HepG2 (cell line): ENCODE measurements around the gene LRIG1. TPM values are rescaled to one million over a fixed set of nuclear protein-coding genes. Genes with fewer than 3 reads are reported as not detected.

ENCODE experiments used
- ATAC-seq: fragments of 200-7000 bp; cut with Tn5 transposase; 3 replicates; pipeline ENCODE4 v1.9.1; 2020; ENCODE audit warnings: mild to moderate bottlenecking, moderate library complexity
- BruUV-seq: library from RNA; stranded (reverse); fragments of 400-500 nt; replicated peaks from 2 replicates; lab custom pipeline; 2021; lab: Mats Ljungman, UMichigan
- CTCF ChIA-PET: fragments of 300-600 bp; formaldehyde crosslinking; extraction: SDS; loops from one replicate; lab custom pipeline; 2021; ENCODE audit warnings: low total read pairs, inconsistent platforms, low intra/inter-chr PET ratio; lab: Yijun Ruan, JAX
- POLR2A ChIA-PET: fragments of 350-600 bp; sonication (Branson Sonifier 250); formaldehyde crosslinking; loops from one replicate; lab custom pipeline; 2020; ENCODE audit warnings: antibody characterized with exemption, inconsistent platforms; lab: Yijun Ruan, JAX
- DNase-seq: peaks from one replicate; pipeline ENCODE4 v3.0.0-alpha.2; 2015; ENCODE audit warnings: low spot score
- FAIRE-seq: peaks from 3 replicates; lab custom pipeline; 2011; peaks lifted over from hg19 to GRCh38; lab: Jason Lieb, UNC
- H2AFZ ChIP-seq: one replicate; pipeline ENCODE4 v1.6.1; 2011; ENCODE audit warnings: low read length, inconsistent platforms
- H3K27ac ChIP-seq: fragments of 300-600 bp; 3 replicates; pipeline ENCODE4 v1.8.0; 2011; ENCODE audit warnings: mixed run types, mild to moderate bottlenecking, mixed read lengths, low read length, inconsistent platforms; ENCODE audit not compliant: insufficient read depth; ENCODE audit errors: extremely low read length
- H3K27me3 ChIP-seq, 2 experiments: fragments of 200-600 bp in 1 of 2; 2 replicates in 1 of 2; 3 replicates in 1 of 2; pipeline versions ENCODE4 v1.6.0 to v1.8.0; 2011; ENCODE audit warnings: low read length in 2 of 2, mild to moderate bottlenecking in 2 of 2, moderate library complexity in 2 of 2, inconsistent platforms in 1 of 2; ENCODE audit not compliant: insufficient read depth in 2 of 2, control insufficient read depth in 1 of 2
- H3K36me3 ChIP-seq, 2 experiments: fragments of 200-600 bp in 1 of 2; replicated peaks in 1 of 2; 2 replicates in 1 of 2; 3 replicates in 1 of 2; pipeline versions ENCODE4 v1.5.1 to v1.8.0; 2011; ENCODE audit warnings: low read length in 2 of 2, inconsistent platforms in 1 of 2; ENCODE audit not compliant: insufficient read depth in 2 of 2, control insufficient read depth in 1 of 2
- H3K4me1 ChIP-seq: 2 replicates; pipeline ENCODE4 v1.5.1; 2012; ENCODE audit warnings: low read length, inconsistent platforms; ENCODE audit not compliant: insufficient read depth
- H3K4me2 ChIP-seq: 2 replicates; pipeline ENCODE4 v1.6.0; 2011; ENCODE audit warnings: low read depth, low read length, inconsistent platforms
- H3K4me3 ChIP-seq, 3 experiments: fragments of 200-600 bp in 1 of 3; sonication (generic), shearing (Covaris generic) in 1 of 3; replicated peaks in 1 of 3; 2 replicates each; pipeline ENCODE4 v1.5.1; 2011 to 2016; ENCODE audit warnings: low read length in 3 of 3, inconsistent platforms in 2 of 3, low read depth in 2 of 3, mild to moderate bottlenecking in 2 of 3, control low read depth in 1 of 3, mixed read lengths in 1 of 3; ENCODE audit not compliant: insufficient read depth in 1 of 3
- H3K79me2 ChIP-seq: one replicate; pipeline ENCODE4 v1.6.1; 2011; ENCODE audit warnings: low read length, inconsistent platforms; ENCODE audit not compliant: insufficient read depth
- H3K9ac ChIP-seq: 2 replicates; pipeline ENCODE4 v1.6.0; 2011; ENCODE audit warnings: mild to moderate bottlenecking, low read depth, low read length, inconsistent platforms; ENCODE audit not compliant: insufficient read depth
- H3K9me3 ChIP-seq: 2 replicates; pipeline ENCODE4 v1.5.1; 2012; ENCODE audit warnings: mild to moderate bottlenecking, low read length
- H4K20me1 ChIP-seq: 2 replicates; pipeline ENCODE4 v1.6.0; 2011; ENCODE audit warnings: inconsistent platforms, mild to moderate bottlenecking, low read length, moderate library complexity; ENCODE audit not compliant: insufficient read depth
- FOXK1 ChIP-seq: sonication (generic); formaldehyde crosslinking; IDR thresholded peaks from 2 replicates; pipeline ENCODE4 v1.4.0; 2020; ENCODE audit warnings: low read depth, missing genetic modification reagents, borderline replicate concordance
- GATAD1 ChIP-seq: IDR thresholded peaks from 2 replicates; pipeline ENCODE4 v1.6.1; 2016; ENCODE audit warnings: missing genetic modification reagents, missing compliant biosample characterization
- GFI1 ChIP-seq: sonication (generic); formaldehyde crosslinking; IDR thresholded peaks from 2 replicates; pipeline ENCODE4 v1.5.0; 2020; ENCODE audit warnings: missing genetic modification reagents, mild to moderate bottlenecking, borderline replicate concordance
- GPN1 ChIP-seq: sonication (generic); formaldehyde crosslinking; IDR thresholded peaks from 2 replicates; pipeline ENCODE4 v1.5.1; 2020; ENCODE audit warnings: missing genetic modification reagents, borderline replicate concordance
- KLF13 ChIP-seq: sonication (generic); formaldehyde crosslinking; IDR thresholded peaks from 2 replicates; pipeline ENCODE4 v1.4.0; 2020; ENCODE audit warnings: mild to moderate bottlenecking, missing genetic modification reagents
- RELA ChIP-seq: sonication (generic); formaldehyde crosslinking; IDR thresholded peaks from 2 replicates; pipeline ENCODE4 v1.4.0; 2020; ENCODE audit warnings: missing genetic modification reagents
- ZNF264 ChIP-seq: sonication (generic); formaldehyde crosslinking; IDR thresholded peaks from 2 replicates; pipeline ENCODE4 v1.4.0; 2020; ENCODE audit warnings: missing genetic modification reagents
- ZNF331 ChIP-seq: sonication (generic); formaldehyde crosslinking; IDR thresholded peaks from 2 replicates; pipeline ENCODE4 v1.4.0; 2020; ENCODE audit warnings: missing genetic modification reagents
- ZNF878 ChIP-seq: sonication (generic); formaldehyde crosslinking; IDR thresholded peaks from 2 replicates; pipeline ENCODE4 v1.8.1; 2023; ENCODE audit warnings: mild to moderate bottlenecking, missing genetic modification reagents, moderate library complexity
- ZSCAN22 ChIP-seq: sonication (generic); formaldehyde crosslinking; IDR thresholded peaks from 2 replicates; pipeline ENCODE4 v1.4.0; 2020; ENCODE audit warnings: mild to moderate bottlenecking, missing genetic modification reagents
- WGBS: methylation state at CpG from one replicate; pipeline ENCODE4 v1.1.6; 2017; ENCODE audit warnings: low lambda C conversion rate; 5-methylcytosine and 5-hydroxymethylcytosine counted together
- in situ Hi-C: cut with HindIII; loops from 2 replicates; pipeline ENCODE4 v1.10.0; 2017; ENCODE audit warnings: low pct_unique_long_range_greater_than_20kb; ENCODE audit not compliant: extremely low pct_ligation_motif_present
- intact Hi-C: fragments of 100-400 bp; cut with micrococcal nuclease; formaldehyde crosslinking; loops from one replicate; pipeline ENCODE4 v1.10.0; 2022; ENCODE audit not compliant: unreplicated experiment
- polyA plus RNA-seq, 8 experiments: library from polyadenylated mRNA; depleted of rRNA in 3 of 8; stranded (reverse) in 7 of 8; unstranded in 1 of 8; fragments of >200 nt; fragmentation: Illumina TruSeq in 4 of 8; extraction: Trizol in 4 of 8; gene quantifications; 2 replicates each; pipeline versions ENCODE4 v1.2.1 to v1.2.3, GENCODE V29; 2011 to 2016; ENCODE audit warnings: low read depth in 4 of 8, missing spikeins in 1 of 8, mixed read lengths in 1 of 8; ENCODE audit not compliant: insufficient read depth in 1 of 8
- total RNA-seq, 5 experiments: library from RNA; depleted of rRNA; stranded (reverse); fragments of >200 nt; fragmentation: Illumina TruSeq; extraction: Trizol; gene quantifications; 2 replicates each; pipeline ENCODE4 v1.2.3, GENCODE V29; 2016; ENCODE audit warnings: low read depth in 1 of 5

LRIG1 gene
- total and polyA plus RNA-seq, 2 of the 13 experiments (the other 11 are each of a cell fraction or from before 2014, with no cell fraction given), result 17.8 to 24.8 TPM

DNA sequence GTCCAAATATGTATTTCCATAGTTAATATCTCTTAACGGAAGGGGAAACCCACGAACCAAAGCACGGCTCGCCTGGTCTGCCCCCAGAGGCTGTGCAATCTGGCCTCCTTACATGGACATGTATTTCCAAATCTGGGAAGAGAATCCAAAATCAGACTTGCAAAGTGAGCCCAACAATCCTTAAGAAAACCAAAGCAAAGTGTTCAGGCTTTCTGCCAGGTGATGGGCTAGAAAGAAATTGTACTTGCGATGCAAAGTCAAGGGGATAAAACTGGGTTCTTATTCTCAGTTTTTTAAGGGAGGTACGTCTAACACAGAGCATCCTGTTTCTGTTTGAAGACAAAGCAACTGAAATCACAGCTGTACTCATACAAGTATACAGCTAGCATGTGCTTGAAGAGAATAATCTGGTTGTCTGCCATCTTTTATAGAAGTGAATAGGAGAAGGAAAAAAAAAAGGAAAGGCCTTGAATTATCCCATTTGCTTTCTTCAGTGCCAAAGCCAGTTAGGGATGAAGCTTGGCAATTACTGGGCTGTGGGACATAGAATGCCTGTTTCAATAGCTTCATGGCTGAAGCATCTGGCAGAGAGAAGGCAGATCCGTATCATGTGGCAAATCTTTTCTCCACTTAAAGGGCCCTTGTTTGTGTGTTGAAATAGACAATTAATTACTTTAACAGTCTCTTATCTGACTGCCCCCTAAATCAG is 48.4 kb downstream of the LRIG1 start:
- no peak overlapping the region for H3K4me3 ChIP-seq
- CTCF ChIA-PET, result no interaction called here
- POLR2A ChIA-PET, result interaction anchor here (1.0 to 1.5 kb wide), 3 partner anchors 10 to 23 kb away, joined by 3 to 4 read pairs (median 3); no protein-coding TSS in a partner anchor
- H3K27me3 ChIP-seq, result no peaks in the 10 kb centered on the region
- no peak for TF ChIP-seq GFI1 (CRISPR knock-in tag)
- TF ChIP-seq FOXK1 (CRISPR knock-in tag), result no peak
- no peak for TF ChIP-seq ZNF878 (CRISPR knock-in tag)
- no peak for TF ChIP-seq ZSCAN22 (CRISPR knock-in tag)
- TF ChIP-seq ZNF331 (CRISPR knock-in tag), result no peak
- TF ChIP-seq RELA (CRISPR knock-in tag), result no peak
- TF ChIP-seq KLF13 (CRISPR knock-in tag), result no peak
- TF ChIP-seq ZNF264 (CRISPR knock-in tag), result no peak
- no peak for TF ChIP-seq GATAD1 (CRISPR knock-in tag)
- TF ChIP-seq GPN1, result no peak
- ATAC-seq (no peak), FAIRE-seq (no peak), DNase-seq (no peak)
- H3K36me3 ChIP-seq, result peaks cover 7 to 52% of the 10 kb centered on the region in 2 experiments
- intact Hi-C loops, result no loop called here
- no peaks in the 10 kb centered on the region for H4K20me1 ChIP-seq
- no peak overlapping the region for H3K4me2 ChIP-seq
- H3K9ac ChIP-seq, result no peak overlapping the region
- no peak overlapping the region for H2AFZ ChIP-seq
- H3K79me2 ChIP-seq, result peaks cover 2% of the 10 kb centered on the region
- whole genome bisulfite sequencing, result 99% methylated on average over 7 of the region's 7 CpGs
- peaks cover 19% of the 10 kb centered on the region for H3K4me1 ChIP-seq
- H3K9me3 ChIP-seq, result no peaks in the 10 kb centered on the region
- no TSS peak for BruUV-seq
- in situ Hi-C loops, result no loop called here
- no peak overlapping the region for H3K27ac ChIP-seq
